Measurements from ENCODE around the gene GLUD2.

DNA sequence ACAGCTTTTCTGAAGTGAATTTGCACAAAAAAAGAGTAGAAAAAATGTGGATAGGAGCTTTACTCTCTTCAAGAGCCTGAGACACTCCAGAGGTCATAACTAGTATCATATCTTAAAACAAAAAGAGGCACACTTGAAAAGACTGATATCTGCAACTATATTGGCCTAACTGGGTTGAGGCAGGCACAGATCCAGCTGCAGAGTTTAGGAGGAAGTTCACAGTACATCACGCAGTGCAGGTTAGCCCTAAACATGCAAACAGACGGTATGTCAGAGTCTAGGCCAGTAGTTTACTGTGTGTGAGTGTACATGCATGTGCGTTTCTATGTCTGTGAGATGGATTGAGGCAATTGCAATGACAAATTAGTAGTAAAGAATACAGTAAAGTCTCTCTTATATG, 37.6 kb upstream of the GLUD2 start:
- TF ChIP-seq CTCF (IDR thresholded peaks at IDR 0.05; ENCODE audit: low read length): no peak
- TF ChIP-seq EZH2 (IDR thresholded peaks at IDR 0.05; ENCODE audit: borderline replicate concordance, low read length): no peak
